GM15510 (cell line): ENCODE results near the gene SZT2.

Experiments used
- POLR2A ChIP-seq: IDR thresholded peaks from 3 replicates; pipeline ENCODE4 v1.6.1; 2011; ENCODE audit warnings: borderline replicate concordance; ENCODE audit not compliant: insufficient read length; ENCODE audit errors: extremely low read depth

SZT2 gene

DNA sequence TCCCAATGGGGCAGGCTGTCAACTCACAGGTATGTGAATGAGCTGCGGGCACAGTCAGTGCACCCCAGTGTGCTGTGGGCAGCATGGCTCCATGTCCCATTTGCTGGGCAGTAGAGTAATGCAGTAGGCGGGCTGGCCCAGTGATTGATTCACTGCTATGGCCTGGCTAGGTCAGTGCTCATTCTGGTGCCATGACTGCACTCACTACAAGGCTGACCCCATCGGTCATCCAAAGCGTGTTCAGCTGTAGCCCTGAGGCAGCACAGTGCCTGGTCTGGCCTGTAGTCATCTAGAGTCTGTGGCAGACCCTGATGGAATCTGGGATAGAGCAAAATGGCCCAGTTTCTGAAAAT, 56.7 kb downstream of the SZT2 start:
- TF ChIP-seq POLR2A, result no peak

DNA sequence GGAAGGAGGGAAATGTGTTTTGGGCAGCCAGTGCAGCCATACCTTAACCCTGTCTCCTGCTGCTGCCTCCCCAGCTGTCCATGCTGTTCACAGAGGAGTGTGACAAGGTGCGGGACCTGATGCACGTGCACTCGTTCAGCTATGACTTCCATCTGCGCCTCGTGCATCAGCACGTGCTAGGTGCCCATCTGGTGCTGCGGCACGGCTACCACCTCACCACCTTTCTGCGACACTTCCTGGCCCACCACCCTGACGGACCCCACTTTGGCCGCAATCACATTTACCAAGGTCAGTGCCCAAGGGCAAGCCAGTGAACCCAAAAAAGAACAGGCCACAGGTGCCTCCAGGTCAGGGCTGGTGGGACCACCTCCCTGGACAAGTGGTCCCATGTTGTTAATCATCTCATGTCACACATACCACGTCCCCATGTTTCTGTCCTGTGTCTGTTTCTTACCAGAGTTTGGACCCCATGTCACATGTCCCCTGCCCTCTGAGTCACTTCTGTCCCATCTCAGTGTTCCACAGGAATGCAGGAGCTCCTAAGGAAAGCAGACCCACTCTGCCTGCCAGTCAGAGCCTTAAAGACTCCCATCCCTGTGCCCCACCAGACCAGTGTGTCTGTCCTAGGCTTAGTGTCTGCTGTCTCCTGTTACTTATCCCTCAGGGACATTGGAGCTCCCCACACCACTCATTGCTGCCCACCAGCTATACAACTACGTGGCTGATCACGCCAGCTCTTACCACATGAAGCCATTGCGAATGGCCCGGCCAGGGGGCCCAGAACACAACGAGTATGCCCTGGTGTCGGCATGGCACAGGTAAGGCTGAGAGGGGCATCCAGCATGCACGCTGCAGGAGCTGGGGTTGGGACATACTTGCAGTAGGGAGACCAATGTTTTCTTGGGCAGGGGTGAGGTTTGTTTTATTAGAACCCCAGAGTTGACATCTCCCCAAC, 57.5 kb downstream of the SZT2 start:
- TF ChIP-seq POLR2A, result no peak

DNA sequence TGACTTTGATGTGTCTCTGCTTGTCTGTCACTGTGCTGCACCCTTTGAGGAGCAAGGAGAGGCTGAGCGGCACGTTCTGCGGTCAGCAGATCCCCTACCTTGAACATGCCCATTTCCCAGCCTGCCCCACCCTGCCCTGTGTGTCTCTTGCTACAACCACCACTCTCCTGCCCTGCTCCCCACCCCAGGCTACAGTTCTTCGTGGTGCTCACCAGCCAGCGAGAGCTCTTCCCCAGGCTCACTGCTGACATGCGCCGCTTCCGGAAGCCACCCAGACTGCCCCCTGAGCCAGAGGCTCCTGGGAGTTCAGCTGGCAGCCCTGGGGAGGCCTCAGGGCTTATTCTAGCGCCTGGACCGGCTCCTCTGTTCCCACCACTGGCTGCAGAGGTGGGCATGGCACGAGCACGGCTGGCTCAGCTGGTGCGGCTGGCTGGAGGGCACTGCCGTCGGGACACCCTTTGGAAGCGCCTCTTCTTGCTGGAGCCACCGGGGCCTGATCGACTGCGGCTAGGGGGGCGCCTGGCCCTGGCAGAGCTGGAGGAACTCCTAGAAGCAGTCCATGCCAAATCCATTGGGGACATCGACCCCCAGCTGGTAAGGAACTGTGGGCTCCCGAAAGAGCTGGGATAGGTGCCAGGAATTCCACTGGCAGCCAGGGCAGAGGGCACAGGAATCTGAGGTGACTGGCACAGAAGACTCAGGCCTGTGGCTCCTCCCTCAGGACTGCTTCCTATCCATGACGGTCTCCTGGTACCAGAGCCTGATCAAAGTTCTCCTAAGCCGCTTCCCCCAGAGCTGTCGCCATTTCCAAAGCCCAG, 58.4 kb downstream of the SZT2 start:
- no peak for TF ChIP-seq POLR2A

DNA sequence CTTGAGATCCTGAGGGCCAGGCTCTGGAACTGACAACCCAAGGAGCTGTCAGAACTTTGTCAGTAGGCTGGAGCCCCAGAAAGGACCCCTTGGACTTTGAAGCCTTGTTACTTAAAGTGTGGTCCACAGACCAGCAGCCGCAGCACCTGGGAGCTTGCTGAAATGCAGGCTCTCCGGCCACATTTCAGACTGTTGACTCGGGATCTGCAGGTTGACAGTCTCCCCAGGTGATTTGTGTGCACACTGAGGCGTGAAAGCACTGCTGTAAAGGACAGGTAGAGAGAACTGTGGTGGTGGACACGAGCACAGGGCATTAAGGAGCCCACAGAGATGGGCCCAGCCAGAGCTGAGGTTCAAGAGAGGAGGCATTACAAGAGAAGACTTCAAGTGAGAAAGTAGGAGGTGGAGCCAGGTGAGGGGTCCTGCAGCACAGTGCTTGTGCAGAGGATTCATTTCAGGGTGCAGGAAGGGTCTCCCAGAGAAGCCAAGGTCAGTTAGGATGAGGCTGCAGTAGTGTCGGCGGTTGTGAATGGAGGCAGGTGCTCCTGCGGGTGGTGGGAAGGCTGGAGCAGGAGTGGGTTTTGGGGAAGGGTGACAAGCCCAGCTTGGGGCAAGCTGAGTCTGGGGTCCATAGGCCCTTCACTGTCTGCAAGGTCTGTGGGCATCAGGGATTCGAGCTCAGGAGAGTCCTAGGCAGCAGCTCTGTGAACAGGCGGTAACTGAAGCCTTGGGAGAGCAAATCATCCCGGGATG, 59.4 kb downstream of the SZT2 start:
- no peak for TF ChIP-seq POLR2A

DNA sequence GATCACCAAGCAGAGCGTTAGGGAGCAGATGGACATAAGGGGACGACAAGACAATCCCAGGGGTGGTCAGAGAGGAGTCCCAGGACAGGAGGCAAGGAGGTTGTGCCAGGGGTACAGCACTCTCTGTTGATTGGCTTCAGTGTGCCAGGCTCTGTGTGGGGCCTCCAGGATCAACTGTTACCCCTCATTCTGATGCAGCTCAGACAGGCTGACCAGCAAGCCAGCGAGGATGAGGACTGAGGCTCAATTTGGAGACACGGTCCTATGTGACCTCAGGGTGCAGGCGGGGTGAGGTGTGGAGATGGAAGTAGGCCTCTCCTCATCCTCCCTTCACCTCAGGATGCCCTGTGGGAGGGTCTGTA, 60.0 kb downstream of the SZT2 start:
- TF ChIP-seq POLR2A, result no peak

DNA sequence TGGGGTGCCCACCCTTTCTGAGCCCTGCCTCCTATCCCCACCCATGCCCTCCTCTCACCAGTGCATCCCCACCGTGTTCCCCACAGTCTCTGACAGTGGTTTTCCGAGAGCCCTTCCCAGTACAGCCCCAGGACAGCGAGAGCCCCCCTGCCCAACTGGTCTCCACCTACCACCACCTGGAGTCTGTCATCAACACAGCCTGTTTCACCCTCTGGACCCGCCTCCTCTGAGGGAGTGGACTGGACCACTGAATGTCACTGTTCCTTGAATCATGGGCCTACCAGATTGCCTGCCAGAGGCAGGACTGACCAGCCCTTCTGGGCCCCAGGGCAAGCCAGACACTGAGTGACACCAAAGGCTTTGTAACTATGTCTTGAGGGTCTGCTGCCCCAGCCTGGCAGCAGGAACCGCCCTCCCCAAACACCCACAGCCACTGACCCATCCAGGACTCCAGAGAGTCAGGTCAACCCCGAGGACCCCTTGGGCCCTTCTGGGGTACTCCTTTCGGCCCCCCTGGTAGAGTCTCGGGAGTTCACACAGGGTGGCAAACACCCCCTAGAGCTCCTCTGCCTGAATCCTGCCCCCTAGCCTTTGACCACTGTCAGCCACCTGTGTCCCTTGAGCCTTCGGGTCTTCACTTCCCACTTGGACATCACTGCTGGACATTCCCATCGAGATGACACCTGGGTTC, 60.7 kb downstream of the SZT2 start:
- TF ChIP-seq POLR2A, result no peak

DNA sequence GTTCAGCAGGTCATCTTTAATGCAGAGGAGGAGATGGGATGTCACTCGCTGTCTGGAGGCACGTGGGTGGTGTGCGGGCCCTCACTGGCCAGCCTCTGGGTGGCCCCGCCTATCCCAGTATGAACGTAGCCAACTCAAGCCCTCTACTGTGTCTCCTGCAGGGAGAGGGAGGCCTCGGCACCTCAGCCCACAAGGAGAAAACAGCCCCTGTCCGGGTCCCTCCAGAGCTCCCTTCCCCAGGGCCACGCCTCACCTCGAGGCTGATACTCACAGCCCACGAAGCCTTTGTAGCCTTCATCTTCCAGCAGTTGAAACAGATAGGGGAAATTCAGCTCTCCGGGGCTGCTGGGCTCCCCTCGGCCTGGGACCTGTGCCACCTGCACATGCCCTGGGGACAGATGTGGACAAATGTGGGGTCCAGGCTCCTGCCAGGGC, 61.5 kb downstream of the SZT2 start:
- no peak for TF ChIP-seq POLR2A

DNA sequence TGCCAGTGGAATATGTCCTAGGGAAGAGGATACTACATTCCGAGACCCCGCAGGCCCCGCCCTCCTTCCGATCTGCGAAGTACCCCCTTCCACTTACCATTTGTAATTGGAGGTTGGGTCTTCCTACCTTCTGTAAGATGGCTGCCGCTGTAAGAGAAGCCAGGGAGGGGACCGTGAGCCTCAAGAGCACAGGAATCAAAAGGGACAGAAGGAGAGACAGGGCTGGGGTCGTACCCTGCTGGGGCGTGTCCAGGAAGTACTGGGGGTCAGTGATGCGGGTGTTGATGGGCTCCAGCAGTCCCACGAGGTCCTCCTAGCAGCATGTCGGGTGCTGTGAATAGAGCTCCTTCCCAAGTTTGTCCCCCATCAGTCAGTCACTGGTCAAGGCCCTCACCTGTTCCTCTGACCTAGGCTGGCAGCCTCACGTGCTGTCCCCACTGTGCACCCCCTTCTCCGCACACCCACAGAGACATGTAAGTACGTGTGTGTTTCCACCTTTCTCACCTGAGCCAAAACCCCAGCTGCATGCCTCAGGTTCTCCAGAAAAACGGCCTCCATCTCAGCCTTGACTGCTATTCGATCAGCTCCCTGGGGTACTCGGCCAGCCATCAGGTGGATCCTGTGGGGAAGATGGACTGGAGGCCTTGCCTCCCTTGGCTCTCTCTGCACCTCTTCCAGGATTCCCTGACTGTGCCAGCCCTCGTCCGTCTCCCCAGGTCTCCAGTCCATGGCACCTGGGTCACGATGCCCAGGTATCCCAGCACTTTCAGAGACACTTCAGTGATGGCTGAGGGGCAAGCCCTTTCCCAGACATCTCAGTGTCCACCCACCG, 62.2 kb downstream of the SZT2 start:
- no peak for TF ChIP-seq POLR2A

DNA sequence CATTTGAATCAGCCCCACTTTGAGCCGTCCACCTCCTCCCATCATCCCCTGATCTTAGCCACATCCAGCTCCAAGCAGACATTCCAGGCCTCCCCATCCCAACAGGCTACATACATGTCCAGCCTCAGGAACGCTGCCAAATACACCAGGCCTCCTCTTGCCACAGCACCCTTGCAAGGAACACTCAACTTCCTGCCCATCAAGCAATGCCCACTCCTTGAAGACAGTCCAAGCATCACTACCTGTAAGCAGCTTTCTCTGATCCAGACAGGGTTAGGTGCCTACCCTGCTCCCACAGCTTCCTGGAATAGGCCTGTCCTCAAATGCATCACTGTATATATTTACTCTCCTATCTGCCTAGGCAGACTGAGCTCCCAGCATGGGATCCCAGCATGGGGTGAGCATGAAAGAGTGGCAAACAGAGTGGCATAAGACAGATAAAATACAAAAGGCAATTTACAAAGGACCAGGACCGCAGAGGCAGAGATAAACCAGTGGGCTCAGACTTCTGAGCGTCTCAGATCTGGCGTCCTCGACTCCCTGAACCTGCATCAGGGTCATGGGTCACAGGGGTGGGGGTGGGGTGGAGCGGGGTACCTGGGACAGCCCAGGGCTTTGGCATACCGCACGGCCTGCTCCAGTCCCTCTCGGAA, 63.2 kb downstream of the SZT2 start:
- no peak for TF ChIP-seq POLR2A

DNA sequence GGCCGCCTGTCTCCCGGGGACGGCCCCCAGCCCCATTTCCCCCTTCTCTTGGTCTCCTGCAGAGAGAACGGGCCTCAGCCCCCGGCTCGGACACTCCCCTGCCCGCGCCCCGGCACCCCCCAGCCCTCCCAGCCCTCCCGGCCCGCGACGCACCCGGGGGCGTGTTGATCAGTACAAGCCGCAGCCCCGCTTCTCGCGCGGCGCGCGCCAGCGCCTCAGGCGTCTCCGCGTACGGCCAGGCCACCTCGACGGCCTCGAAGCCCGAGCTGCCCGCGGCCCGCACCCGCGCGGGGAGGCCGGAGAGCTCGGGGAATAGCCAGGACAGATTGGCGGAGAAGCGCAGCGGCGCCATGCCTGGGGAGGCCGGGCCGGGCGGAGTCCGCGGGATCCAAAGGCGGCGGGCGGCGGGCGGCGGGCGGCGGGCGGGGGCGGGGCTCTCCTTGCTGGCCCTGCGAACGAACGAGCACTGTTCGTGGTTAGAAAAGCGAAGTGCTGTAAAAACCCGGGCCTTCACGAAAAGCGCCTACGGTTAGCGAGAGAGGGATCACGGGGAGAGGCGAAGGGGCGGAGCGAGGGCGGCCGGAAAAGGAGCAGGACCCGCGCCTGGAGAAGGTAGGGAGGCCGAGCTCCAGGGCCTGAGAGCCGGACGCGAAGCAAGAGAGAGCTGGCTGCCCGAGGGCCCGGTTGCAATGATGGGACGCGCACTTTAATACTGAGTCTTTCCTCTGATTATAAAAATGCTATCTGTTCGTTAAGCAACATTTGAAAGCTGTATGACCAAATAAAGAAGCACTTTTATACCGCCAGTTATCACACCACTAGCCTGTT, 64.0 kb downstream of the SZT2 start, which contains the start of gene HYI:
HYI (minus strand) TSS at position 490 of the 828 bp plus-strand sequence; CDS start at position 352, 138 bp downstream.
- TF ChIP-seq POLR2A, result no peak

DNA sequence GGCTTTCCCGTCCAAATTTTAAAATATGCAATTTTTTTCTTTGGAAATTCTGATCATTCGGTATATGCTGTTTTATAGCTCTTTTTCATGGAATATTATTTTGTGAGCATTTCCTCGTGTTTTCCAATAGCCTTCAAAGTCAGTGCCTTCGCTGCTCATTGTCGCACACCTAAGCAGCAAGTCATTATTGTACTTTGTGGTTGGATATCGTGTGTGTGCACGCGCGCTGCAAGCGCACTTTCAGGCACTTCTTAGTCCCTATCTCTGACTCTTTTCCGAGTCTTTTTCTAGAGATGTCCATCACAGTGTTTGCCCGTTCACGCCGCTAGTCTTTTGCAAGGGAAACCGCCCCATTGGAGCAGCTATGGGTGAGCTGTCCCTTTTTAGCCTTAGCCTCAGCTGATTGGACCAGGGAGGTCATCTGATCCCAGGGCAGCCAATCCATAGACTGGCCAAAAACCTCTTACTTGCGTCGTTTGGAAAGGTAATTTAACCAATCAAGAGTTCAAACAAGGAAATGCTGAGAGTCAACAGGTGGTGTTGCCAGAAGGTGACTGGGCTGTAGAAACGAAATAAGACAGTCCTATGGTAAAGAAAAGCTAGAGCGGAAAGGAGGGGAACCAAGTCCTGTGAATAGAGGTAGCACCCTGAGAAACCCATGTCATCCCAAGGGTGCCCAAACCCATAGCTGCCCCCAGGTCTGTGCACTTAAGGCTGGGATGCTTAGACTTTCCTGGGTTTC, 64.7 kb downstream of the SZT2 start:
- TF ChIP-seq POLR2A, result peak; percentile 26
